Dedifferentiated amniotic fluid mesenchymal stem cell (primary cell): ENCODE results near the gene ANP32A.

Experiments used
- DNase-seq: peaks from one replicate; pipeline ENCODE4 v3.0.0-alpha.2; 2016; ENCODE audit errors: extremely low spot score

Gene ANP32A

DNA sequence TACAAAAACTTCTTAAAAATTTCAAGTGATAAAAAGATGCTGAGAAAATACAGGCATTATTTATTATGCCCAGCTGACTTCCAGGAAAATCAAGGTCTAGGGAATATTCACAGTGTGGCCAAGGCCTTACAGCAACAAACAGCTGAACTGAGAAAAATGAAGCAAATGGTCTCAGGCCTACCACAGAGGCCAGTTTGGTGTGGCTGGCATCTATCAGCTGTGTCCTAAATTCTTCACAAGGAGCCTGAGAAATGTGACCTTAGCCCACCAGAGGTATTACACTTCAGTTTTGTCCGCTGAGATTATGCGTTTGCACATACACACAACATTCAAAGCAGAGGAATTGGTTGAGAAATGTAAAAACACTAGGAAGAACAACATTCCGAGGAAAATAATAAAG, 77.4 kb downstream of the ANP32A start:
- no peak for DNase-seq

DNA sequence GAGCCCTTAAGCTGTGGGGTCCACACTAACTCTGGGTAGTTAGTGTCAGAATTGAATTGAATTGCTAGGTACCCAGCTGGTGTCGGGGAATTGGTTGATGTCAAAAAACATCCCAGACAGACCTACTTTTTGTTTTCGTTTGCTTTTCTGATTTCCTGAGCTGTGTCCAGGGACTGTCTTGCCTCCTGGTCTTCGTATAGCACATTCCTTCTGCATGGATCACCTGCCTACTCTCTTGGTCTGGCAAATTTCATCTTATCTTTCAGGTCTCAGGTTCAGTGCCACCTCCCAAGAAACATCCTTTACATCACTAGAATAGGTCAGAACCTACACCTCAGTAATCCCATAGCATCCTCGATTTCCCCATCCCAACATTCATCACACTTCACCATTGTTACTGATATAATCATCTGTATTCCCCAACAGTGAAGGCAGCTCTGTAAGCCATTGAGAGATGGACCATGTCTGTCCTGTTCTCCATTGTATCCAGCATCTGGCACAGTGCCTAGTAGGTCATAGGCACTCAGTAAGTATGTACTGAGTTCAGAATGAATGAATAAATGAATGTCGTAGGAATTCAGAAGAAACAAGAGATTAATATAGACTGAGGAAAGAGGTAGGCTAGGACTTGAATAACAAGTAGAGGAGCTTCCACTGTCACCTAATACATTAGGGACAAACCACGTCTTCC, 81.2 kb downstream of the ANP32A start:
- no peak for DNase-seq

DNA sequence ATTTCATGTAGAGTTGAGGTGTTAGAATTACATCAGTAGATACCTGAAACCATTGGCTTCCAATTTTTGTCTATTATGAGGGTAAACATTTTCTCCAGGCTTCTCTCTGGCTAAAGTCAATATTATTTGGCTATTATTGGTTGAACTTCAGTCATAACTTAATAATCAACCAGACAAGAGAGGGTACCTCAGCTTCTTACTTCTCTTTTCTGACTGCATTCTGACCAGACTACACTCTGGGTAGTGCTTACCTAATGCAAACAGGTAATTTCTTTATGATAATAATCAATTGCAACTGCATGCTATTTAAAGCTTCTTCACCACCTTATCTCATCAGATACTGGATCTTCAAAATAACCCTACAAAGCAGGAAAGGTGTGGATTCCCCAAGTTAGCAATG, 85.1 kb downstream of the ANP32A start:
- DNase-seq = no peak

DNA sequence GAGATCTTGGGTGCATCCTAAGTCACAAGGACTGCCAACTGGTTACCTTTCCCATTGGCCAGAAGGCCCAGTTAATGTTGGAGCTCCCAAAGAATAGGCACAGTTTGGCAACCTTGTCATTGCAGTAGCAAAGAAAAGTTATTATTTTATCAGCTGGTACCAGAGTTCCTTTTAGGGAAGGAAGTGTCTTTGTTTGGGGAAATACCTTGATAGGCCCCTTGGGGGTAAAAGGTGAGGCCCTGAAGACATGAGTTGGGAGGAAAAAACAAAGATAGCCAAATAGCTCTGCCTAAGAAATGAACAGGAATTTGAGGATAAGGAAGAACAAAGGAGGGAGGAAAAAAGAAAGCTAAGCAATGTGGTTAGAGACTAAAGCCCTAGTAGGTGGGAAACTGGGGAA, 85.8 kb downstream of the ANP32A start:
- DNase-seq = no peak

DNA sequence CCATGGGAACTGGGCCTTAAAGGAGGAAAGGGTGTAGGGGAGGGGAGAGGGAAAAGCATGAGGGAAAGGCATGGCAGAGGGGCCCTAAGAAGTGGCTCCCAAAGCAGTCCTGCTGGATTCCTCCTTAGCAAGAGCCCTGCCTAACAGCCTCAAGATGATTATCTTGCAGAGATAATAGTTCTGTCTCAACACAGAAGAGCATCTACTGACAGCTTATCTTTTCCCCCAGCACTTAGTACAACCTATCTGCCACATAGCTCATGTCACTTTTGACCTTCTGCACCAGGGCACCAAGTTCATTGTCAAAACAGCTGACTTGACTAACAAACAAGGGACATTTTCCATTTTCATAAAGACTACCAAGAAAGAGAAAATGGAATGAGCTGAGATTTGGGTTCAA, 86.3 kb downstream of the ANP32A start:
- DNase-seq = no peak

DNA sequence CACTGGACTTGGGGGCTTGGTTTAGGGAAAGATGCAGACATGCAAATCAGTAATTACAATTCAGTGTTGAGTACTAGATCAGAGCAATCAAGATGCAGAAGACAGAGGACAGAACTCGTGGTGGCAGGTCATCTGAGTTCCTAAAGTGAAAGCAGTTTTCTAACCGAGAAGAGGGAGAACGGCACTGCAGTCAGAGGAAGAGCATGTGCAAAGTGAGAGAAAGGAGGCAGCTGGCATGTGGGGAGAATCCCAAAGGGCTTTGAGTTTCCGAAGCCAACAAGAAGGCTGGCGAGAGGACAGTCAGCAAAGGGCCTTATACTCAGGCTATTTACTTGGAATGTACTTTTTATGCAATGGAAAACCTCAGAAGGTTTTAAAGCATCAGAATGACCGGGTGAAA, 87.0 kb downstream of the ANP32A start:
- DNase-seq = no peak

DNA sequence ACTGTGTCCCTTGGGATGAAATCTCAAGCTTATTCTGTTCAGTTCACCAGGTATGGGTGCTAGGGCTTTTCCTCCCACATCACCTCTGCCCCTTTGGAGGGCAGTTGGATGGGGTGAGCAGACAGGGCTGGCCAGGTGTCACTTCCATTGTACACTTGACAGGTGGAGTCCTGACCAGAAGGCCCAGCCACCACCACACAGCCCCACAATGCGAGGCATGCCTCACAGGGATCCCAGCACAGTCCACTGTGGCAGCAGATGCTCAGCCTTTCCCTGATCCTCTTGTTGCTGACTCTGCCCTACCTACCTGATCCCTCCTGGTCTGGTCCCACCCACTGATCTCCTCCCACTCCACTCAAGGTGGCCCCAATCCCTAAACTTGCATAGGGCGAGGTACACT, 88.2 kb downstream of the ANP32A start:
- no peak for DNase-seq

DNA sequence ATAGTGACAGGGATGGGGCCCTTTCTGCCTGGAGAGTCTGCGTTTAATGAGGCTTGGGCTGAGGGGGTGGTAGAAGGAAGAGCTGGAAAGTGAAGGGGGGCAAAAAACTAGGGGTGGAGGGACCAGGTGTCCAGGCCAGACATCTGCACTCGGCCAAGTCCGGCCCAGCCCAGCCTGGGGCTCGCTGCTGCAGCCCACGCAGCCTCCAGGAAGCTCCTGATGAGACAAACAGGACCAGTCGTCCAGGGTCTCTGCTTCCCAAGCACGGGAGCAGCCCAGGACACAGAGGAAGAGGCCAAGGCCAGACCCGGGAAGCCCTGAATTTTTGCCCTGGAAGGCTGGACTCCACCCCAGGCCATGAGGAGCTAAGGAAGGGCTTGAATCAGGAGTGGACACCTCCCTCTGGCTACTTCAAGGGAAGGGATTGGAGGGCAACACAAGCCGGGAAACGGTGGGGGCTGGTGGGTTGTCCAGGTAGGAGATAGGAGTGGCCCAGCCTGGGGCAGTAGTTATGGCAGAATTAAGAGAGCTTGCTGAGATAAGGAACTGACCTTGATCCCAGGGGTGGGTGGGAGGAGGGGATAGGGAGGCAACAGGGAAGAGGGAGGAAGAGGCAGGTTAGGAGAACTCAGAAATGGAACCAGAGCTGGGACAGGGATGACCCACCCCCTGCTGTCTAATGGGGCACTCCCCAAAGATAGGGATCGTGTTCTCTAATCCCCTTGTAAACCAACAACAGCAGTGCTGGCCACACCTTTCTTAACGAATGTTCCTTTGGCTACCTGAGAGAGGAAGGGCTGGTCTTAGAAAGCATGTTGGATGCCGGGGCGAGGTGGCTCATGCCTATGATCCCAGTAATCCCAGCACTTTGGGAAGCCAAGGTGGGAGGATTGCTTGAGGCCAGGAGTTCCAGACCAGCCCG, 89.5 kb downstream of the ANP32A start:
- no peak for DNase-seq

DNA sequence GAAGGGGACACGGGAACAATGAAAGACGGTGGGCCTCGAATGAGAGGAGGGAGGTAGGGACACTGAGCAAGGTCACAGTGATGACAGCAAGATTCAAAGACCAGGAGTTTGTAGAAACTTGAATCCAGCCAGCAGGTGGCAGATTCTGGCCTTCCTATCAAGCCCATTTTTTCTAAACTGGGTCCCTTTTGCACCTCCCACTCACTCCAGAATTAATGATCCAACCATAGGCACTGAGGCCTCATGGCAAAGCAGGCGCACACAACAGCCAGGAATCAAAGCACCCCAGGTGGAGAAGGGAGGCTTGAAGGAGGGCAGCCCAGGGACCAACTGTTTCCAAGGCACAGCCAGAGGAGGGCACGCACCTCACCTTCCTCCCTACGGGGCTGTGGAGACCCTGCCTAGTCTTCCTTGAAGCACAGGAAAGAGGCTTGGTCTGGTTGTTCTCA, 90.2 kb downstream of the ANP32A start:
- no peak for DNase-seq

DNA sequence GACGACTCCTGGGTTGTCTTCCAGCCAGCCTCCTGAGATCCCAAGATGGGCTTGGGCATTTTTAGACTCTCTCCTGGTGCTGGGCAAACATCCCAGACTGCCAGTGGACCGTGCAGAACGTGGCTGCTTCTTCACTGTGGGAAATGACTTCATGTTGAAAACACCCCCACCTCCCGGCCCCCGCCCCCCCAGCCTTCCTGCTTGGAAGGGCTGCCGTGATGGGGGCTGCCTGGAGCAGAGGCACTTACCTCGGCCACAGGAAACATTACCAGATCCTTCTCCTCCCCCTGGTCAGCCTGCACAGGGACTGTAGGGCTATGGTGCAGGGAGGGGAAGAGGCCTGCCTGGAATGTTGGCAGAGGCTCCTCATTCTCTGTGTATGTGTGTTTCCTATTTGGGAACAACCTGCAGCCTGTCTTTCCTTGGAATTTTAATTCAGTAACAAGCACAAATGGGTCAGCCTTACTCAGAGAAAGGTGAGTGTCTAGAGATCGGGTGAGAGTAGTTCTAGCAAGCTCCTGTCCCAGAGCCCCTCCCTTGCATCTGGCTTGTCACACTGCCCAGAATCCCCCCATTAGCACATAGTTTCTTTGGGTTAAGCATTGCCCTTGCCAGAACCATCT, 90.8 kb downstream of the ANP32A start:
- DNase-seq = peak; percentile 41
